Neural cell (in vitro differentiated cells): ENCODE measurements around the gene FCRLB. TPM values are rescaled to one million over a fixed set of nuclear protein-coding genes. Genes with fewer than 3 reads are reported as not detected.

Experiments used
- H2AFZ ChIP-seq: fragments of 200-600, 300-800 bp; sonication (generic), shearing (Covaris generic); 2 replicates; pipeline ENCODE4 v1.6.0; 2014; ENCODE audit warnings: low read depth, mild to moderate bottlenecking, antibody characterized with exemption, low read length, moderate library complexity
- H3F3A ChIP-seq: fragments of 200-600 bp; shearing (Covaris generic); 2 replicates; pipeline ENCODE4 v1.6.1; 2016; ENCODE audit warnings: mild to moderate bottlenecking, moderate library complexity, mixed read lengths, antibody characterized with exemption, low read length; ENCODE audit not compliant: insufficient read depth, poor library complexity, severe bottlenecking
- H3K27ac ChIP-seq: fragments of 200-600, 300-800 bp; sonication (generic), shearing (Covaris generic); 2 replicates; pipeline ENCODE4 v1.5.1; 2014; ENCODE audit warnings: mild to moderate bottlenecking, low read length, moderate library complexity
- H3K27me3 ChIP-seq: fragments of 300-800, 200-600 bp; sonication (generic), shearing (Covaris generic); 2 replicates; pipeline ENCODE4 v1.6.0; 2014; ENCODE audit warnings: mild to moderate bottlenecking, low read depth, low read length, moderate library complexity; ENCODE audit not compliant: insufficient read depth
- H3K36me3 ChIP-seq: fragments of 300-800, 200-600 bp; sonication (generic), shearing (Covaris generic); 2 replicates; pipeline ENCODE4 v1.5.1; 2014; ENCODE audit warnings: mild to moderate bottlenecking, antibody characterized with exemption, low read length, moderate library complexity; ENCODE audit not compliant: insufficient read depth
- H3K4me2 ChIP-seq: fragments of 300-800, 200-600 bp; sonication (generic), shearing (Covaris generic); 2 replicates; pipeline ENCODE4 v1.6.0; 2014; ENCODE audit warnings: mild to moderate bottlenecking, low read length
- H3K4me3 ChIP-seq: fragments of 300-800, 200-600 bp; sonication (generic), shearing (Covaris generic); 2 replicates; pipeline ENCODE4 v1.5.1; 2014; ENCODE audit warnings: mild to moderate bottlenecking, low read length, moderate library complexity
- H3K79me2 ChIP-seq: fragments of 200-600 bp; shearing (Covaris generic); replicated peaks from 2 replicates; pipeline ENCODE4 v1.6.0; 2014; ENCODE audit warnings: mild to moderate bottlenecking, low read length, moderate library complexity; ENCODE audit not compliant: insufficient read depth
- H3K9ac ChIP-seq: fragments of 300-800, 200-600 bp; sonication (generic), shearing (Covaris generic); 2 replicates; pipeline ENCODE4 v1.6.1; 2016; ENCODE audit warnings: mild to moderate bottlenecking, low read length, mixed read lengths
- H3K9me2 ChIP-seq: fragments of 200-600 bp; shearing (Covaris generic); 2 replicates; pipeline ENCODE4 v1.6.1; 2016; ENCODE audit warnings: mild to moderate bottlenecking, low read length, mixed read lengths; ENCODE audit not compliant: insufficient read depth
- H3K9me3 ChIP-seq: fragments of 200-600, 300-800 bp; sonication (generic), shearing (Covaris generic); 2 replicates; pipeline ENCODE4 v1.6.1; 2016; ENCODE audit warnings: mild to moderate bottlenecking, mixed run types, low read length, moderate library complexity, mixed read lengths
- H4K20me1 ChIP-seq: fragments of 200-600 bp; shearing (Covaris generic); 2 replicates; pipeline ENCODE4 v1.6.1; 2016; ENCODE audit warnings: mild to moderate bottlenecking, mixed run types; ENCODE audit not compliant: insufficient read depth
- EP300 ChIP-seq: fragments of 450-650 bp; conservative IDR thresholded peaks from 2 replicates; pipeline ENCODE4 v1.6.1; 2014; ENCODE audit warnings: antibody characterized with exemption, mild to moderate bottlenecking, moderate library complexity; ENCODE audit not compliant: poor library complexity, severe bottlenecking
- EZH2 ChIP-seq: fragments of 200-600, 300-800 bp; shearing (Covaris generic), sonication (generic); IDR thresholded peaks from 2 replicates; pipeline ENCODE4 v1.6.1; 2014; ENCODE audit warnings: antibody characterized with exemption, low read length, borderline replicate concordance, mild to moderate bottlenecking; ENCODE audit not compliant: insufficient read depth, poor library complexity, severe bottlenecking
- MXI1 ChIP-seq: fragments of 450-650 bp; conservative IDR thresholded peaks from 2 replicates; pipeline ENCODE4 v1.6.1; 2014; ENCODE audit warnings: antibody characterized with exemption, mild to moderate bottlenecking; ENCODE audit not compliant: poor library complexity, severe bottlenecking
- POLR2AphosphoS5 ChIP-seq: IDR thresholded peaks from 2 replicates; pipeline ENCODE4 v1.6.1; 2012
- RAD21 ChIP-seq: fragments of 450-650 bp; conservative IDR thresholded peaks from 2 replicates; pipeline ENCODE4 v1.6.1; 2014; ENCODE audit warnings: antibody characterized with exemption, mild to moderate bottlenecking, moderate library complexity
- SMC3 ChIP-seq: fragments of 450-650 bp; conservative IDR thresholded peaks from 2 replicates; pipeline ENCODE4 v1.6.1; 2014; ENCODE audit warnings: antibody characterized with exemption, mild to moderate bottlenecking, moderate library complexity; ENCODE audit not compliant: poor library complexity
- TAF1 ChIP-seq: IDR thresholded peaks from 2 replicates; pipeline ENCODE4 v1.6.1; 2012; ENCODE audit warnings: low read depth
- polyA plus RNA-seq: library from polyadenylated mRNA; depleted of rRNA; stranded (reverse); fragments of >200 nt; gene quantifications from 2 replicates; pipeline ENCODE4 v1.2.3, GENCODE V29; 2014
- TF ChIP-seq, protein P1 (sequence below): IDR thresholded peaks from 2 replicates; pipeline ENCODE4 v1.6.1; 2012; ENCODE audit warnings: borderline replicate concordance
- TF ChIP-seq, protein P2 (sequence below): fragments of 450-650 bp; IDR thresholded peaks from 2 replicates; pipeline ENCODE4 v1.5.1; 2014; ENCODE audit warnings: antibody characterized with exemption, mild to moderate bottlenecking, moderate library complexity; ENCODE audit not compliant: poor library complexity, severe bottlenecking

FCRLB gene
- polyA plus RNA-seq, 1 donor from 2014 or later: 0.45 TPM

DNA sequence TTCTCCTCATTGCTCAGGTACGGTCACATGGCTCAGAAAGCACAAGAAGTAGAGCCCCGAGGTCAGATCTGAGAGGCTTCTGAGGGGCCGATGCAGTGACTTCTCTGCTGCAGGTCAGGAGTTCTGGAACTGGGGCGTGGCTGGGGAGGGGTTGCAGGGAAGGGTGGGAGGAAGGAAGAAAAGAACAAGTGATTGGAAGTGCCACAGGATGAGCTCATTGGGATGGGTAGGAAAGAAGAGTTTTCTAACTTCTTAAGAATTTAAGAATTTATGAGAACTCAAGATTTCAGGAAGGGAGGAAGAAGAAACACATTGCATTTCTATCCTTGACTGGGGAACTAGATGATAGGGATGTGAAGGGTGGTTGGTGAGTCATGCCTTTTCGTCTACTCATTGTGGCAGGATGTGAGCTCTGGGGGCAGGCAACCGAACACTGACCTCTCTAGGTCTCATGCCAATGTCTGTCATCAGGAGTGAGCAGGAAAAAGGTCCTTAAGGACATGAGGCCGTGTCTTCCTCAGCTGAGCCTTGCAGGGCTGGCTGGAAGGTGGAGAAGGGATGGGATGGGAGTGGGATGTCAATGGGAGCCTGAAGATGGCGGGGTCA lies 497 bp downstream of the FCRLB start:
- no peak overlapping the region for H3K4me3 ChIP-seq
- no peaks in the 10 kb centered on the region for H3K9me2 ChIP-seq
- no peak overlapping the region for H3K27ac ChIP-seq
- peaks cover 13% of the 10 kb centered on the region for H3K27me3 ChIP-seq
- no peak overlapping the region for H3K9ac ChIP-seq
- no peak overlapping the region for H3K4me2 ChIP-seq
- no peaks in the 10 kb centered on the region for H3F3A ChIP-seq
- no peak overlapping the region for H2AFZ ChIP-seq
- no peaks in the 10 kb centered on the region for H3K36me3 ChIP-seq
- H3K9me3 ChIP-seq: no peaks in the 10 kb centered on the region
- no peaks in the 10 kb centered on the region for H4K20me1 ChIP-seq
- H3K79me2 ChIP-seq: no peaks in the 10 kb centered on the region
- TF ChIP-seq, protein P1, sequence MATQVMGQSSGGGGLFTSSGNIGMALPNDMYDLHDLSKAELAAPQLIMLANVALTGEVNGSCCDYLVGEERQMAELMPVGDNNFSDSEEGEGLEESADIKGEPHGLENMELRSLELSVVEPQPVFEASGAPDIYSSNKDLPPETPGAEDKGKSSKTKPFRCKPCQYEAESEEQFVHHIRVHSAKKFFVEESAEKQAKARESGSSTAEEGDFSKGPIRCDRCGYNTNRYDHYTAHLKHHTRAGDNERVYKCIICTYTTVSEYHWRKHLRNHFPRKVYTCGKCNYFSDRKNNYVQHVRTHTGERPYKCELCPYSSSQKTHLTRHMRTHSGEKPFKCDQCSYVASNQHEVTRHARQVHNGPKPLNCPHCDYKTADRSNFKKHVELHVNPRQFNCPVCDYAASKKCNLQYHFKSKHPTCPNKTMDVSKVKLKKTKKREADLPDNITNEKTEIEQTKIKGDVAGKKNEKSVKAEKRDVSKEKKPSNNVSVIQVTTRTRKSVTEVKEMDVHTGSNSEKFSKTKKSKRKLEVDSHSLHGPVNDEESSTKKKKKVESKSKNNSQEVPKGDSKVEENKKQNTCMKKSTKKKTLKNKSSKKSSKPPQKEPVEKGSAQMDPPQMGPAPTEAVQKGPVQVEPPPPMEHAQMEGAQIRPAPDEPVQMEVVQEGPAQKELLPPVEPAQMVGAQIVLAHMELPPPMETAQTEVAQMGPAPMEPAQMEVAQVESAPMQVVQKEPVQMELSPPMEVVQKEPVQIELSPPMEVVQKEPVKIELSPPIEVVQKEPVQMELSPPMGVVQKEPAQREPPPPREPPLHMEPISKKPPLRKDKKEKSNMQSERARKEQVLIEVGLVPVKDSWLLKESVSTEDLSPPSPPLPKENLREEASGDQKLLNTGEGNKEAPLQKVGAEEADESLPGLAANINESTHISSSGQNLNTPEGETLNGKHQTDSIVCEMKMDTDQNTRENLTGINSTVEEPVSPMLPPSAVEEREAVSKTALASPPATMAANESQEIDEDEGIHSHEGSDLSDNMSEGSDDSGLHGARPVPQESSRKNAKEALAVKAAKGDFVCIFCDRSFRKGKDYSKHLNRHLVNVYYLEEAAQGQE: no peak
- TF ChIP-seq EZH2 (no peak), POLR2AphosphoS5 (no peak), RAD21 (no peak), EP300 (no peak), TAF1 (no peak), SMC3 (no peak), MXI1 (no peak)
- TF ChIP-seq, protein P2, sequence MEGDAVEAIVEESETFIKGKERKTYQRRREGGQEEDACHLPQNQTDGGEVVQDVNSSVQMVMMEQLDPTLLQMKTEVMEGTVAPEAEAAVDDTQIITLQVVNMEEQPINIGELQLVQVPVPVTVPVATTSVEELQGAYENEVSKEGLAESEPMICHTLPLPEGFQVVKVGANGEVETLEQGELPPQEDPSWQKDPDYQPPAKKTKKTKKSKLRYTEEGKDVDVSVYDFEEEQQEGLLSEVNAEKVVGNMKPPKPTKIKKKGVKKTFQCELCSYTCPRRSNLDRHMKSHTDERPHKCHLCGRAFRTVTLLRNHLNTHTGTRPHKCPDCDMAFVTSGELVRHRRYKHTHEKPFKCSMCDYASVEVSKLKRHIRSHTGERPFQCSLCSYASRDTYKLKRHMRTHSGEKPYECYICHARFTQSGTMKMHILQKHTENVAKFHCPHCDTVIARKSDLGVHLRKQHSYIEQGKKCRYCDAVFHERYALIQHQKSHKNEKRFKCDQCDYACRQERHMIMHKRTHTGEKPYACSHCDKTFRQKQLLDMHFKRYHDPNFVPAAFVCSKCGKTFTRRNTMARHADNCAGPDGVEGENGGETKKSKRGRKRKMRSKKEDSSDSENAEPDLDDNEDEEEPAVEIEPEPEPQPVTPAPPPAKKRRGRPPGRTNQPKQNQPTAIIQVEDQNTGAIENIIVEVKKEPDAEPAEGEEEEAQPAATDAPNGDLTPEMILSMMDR: no peak

DNA sequence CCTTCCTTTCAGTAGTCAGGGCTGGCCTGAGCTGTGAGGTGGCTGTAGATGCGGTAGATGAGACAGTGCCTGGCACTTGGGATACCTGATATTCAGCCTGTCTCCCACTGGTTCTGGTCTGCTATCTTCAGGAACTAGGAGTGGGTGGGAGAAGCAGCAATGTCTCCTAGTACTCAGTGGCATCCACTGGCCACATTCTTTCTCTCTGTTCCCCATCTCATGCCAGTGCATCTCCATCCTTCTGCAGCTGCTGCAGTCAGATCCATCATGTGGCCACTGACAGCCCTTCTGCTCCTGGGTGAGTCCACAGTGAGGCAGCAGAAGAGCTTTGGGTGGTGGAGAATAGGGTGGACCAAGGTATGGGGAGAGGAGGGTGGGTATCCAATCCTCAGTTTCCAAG lies 1.1 kb downstream of the FCRLB start:
- Histone ChIP-seq H3K9me3 (no peaks in the 10 kb centered on the region), H3K27ac (no peak overlapping the region), H3K79me2 (no peaks in the 10 kb centered on the region), H3F3A (no peaks in the 10 kb centered on the region), H4K20me1 (no peaks in the 10 kb centered on the region), H3K4me2 (no peak overlapping the region), H3K4me3 (no peak overlapping the region), H3K9me2 (no peaks in the 10 kb centered on the region), H3K9ac (no peak overlapping the region), H3K27me3 (peaks cover 13% of the 10 kb centered on the region), H2AFZ (no peak overlapping the region), H3K36me3 (no peaks in the 10 kb centered on the region)
- TF ChIP-seq SMC3: no peak
- TF ChIP-seq EP300: no peak
- no peak for TF ChIP-seq EZH2
- TF ChIP-seq RAD21: no peak
- no peak for TF ChIP-seq TAF1
- TF ChIP-seq, protein P1: no peak
